Measurements from ENCODE around the gene BCR. TPM values are rescaled to one million over a fixed set of nuclear protein-coding genes. Genes with fewer than 3 reads are reported as not detected.
A peak's percentile ranks its signal among the peaks of the same experiment; 100 is the strongest.

Gene BCR
- total and polyA plus RNA-seq, 2 donors: 17.9 to 22.8 TPM

DNA sequence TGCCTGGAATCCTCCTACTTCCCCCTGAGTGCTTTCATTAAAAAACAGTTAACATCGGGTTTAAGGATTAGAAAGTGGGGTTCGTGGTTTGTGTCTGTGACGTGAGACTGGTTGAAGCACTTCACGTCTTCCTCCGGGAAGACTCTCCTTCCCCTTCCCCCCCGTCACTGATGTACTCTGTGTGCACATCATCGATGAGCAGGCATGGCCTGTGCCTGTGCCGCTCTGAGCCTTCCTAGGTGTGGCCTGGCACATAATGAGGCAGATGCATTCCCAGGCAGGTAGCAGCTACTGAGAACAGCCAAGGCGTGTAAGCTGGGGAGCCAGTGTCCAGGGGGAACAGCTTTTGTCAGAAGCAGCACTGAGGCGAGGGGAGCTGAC, 93.8 kb downstream of the BCR start:
- no peaks in the 10 kb centered on the region for H3K9me3 ChIP-seq (ENCODE audit: control insufficient read depth in 2 of 2, insufficient read depth in 1 of 2, low read length in 1 of 2)

DNA sequence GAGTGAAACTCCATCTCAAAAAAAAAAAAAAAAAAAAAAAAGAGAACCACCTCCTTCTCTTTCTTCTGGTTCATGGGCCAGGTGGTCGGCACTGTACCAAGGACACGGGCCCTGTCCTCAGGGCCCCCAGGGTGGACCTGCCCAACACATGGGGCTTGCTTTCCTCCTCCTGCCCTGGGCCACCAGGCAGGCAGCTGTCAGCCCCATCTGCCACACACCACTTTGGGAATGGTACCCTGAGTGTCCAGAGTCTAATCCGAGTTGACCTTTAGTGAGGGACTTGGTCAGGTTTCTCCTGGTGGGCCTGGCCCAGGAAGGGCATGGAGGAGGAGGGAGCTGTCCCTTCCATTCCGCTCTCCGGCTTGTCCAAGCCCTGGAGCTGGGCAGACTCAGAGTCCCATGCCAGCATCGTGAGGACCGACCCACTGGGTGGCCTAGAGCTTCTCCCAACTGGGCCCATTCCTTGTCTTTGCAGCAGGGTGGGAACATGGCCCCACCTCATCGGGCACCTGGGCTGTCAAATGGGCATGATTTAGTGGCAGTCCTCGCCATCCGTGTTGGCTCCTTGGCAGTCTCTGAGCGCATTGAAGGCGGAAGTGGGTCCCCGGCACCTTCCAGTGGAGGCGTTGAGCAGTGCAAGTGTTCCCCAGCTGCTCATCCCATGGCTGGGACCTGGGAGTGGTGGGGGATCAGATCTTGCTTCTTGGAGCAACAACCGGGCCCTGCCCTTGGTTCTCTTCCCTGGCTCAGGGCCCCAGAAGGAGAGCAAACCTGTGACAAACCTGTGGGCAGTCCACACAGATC, 94.8 kb downstream of the BCR start:
- Histone ChIP-seq H3K9me3 (ENCODE audit: control insufficient read depth in 2 of 2, insufficient read depth in 1 of 2, low read length in 1 of 2) (no peaks in the 10 kb centered on the region), H3K27me3 (ENCODE audit: control insufficient read depth in 2 of 2, insufficient read depth in 1 of 2, low read length in 1 of 2) (no peaks in the 10 kb centered on the region), H3K27ac (ENCODE audit: low read depth in 1 of 2, low read length in 1 of 2) (no peak overlapping the region), H3K4me1 (ENCODE audit: control insufficient read depth in 2 of 2, insufficient read depth in 2 of 2, low read length in 2 of 2) (peaks cover 0 to 14% of the 10 kb centered on the region in 2 donors), H3K4me3 (ENCODE audit: low read length in 2 of 2) (no peak overlapping the region), H3K36me3 (ENCODE audit: control insufficient read depth in 2 of 2, insufficient read depth in 2 of 2, low read length in 1 of 2) (peaks cover 76 to 77% of the 10 kb centered on the region in 2 donors)
- WGBS: 97% methylated on average over 15 of the region's 15 CpGs
- no peak for DNase-seq (ENCODE audit: low read depth in 6 of 9, low spot score in 9 of 9)

More for the DNA sequence above, 93.8 kb downstream of the BCR start:
- Histone ChIP-seq H3K27ac (ENCODE audit: low read depth in 1 of 2, low read length in 1 of 2) (no peak overlapping the region), H3K4me1 (ENCODE audit: control insufficient read depth in 2 of 2, insufficient read depth in 2 of 2, low read length in 2 of 2) (peaks cover 0 to 22% of the 10 kb centered on the region in 2 donors), H3K36me3 (ENCODE audit: control insufficient read depth in 2 of 2, insufficient read depth in 2 of 2, low read length in 1 of 2) (peaks cover 73 to 74% of the 10 kb centered on the region in 2 donors), H3K4me3 (ENCODE audit: low read length in 2 of 2) (no peak overlapping the region), H3K27me3 (ENCODE audit: control insufficient read depth in 2 of 2, insufficient read depth in 1 of 2, low read length in 1 of 2) (no peaks in the 10 kb centered on the region)
- 94% methylated on average over 10 of the region's 10 CpGs for WGBS
- DNase-seq (ENCODE audit: low read depth in 6 of 9, low spot score in 9 of 9): no peak

DNA sequence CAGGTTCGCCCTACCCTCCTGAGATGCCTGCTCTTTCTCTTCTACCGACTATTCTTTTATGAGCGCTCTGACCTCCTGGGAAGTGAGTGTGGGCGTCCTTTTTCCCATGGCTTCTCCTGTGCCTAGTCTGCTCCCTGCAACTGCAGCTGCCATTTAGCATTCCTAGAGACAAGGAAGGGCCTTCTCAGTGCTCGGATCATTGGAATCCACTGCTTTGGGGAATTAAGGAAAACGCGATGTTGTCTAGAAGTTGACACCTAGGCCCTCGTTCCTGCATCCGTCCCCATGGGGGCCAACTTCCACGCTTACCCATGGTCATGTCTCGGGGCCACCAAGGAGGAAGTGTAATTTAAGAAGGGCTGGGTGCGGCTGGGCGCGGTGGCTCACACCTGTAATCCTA, 95.4 kb downstream of the BCR start:
- H3K9me3 ChIP-seq (ENCODE audit: control insufficient read depth in 2 of 2, insufficient read depth in 1 of 2, low read length in 1 of 2): no peaks in the 10 kb centered on the region
- WGBS: 98% methylated on average over 14 of the region's 14 CpGs
- H3K36me3 ChIP-seq (ENCODE audit: control insufficient read depth in 2 of 2, insufficient read depth in 2 of 2, low read length in 1 of 2): peaks cover 77 to 82% of the 10 kb centered on the region in 2 donors
- no peaks in the 10 kb centered on the region for H3K27me3 ChIP-seq (ENCODE audit: control insufficient read depth in 2 of 2, insufficient read depth in 1 of 2, low read length in 1 of 2)
- no peak overlapping the region for H3K4me3 ChIP-seq (ENCODE audit: low read length in 2 of 2)
- H3K4me1 ChIP-seq (ENCODE audit: control insufficient read depth in 2 of 2, insufficient read depth in 2 of 2, low read length in 2 of 2): peaks cover 0 to 7% of the 10 kb centered on the region in 2 donors
- DNase-seq (ENCODE audit: low read depth in 6 of 9, low spot score in 9 of 9): no peak
- H3K27ac ChIP-seq (ENCODE audit: low read depth in 1 of 2, low read length in 1 of 2): no peak overlapping the region

DNA sequence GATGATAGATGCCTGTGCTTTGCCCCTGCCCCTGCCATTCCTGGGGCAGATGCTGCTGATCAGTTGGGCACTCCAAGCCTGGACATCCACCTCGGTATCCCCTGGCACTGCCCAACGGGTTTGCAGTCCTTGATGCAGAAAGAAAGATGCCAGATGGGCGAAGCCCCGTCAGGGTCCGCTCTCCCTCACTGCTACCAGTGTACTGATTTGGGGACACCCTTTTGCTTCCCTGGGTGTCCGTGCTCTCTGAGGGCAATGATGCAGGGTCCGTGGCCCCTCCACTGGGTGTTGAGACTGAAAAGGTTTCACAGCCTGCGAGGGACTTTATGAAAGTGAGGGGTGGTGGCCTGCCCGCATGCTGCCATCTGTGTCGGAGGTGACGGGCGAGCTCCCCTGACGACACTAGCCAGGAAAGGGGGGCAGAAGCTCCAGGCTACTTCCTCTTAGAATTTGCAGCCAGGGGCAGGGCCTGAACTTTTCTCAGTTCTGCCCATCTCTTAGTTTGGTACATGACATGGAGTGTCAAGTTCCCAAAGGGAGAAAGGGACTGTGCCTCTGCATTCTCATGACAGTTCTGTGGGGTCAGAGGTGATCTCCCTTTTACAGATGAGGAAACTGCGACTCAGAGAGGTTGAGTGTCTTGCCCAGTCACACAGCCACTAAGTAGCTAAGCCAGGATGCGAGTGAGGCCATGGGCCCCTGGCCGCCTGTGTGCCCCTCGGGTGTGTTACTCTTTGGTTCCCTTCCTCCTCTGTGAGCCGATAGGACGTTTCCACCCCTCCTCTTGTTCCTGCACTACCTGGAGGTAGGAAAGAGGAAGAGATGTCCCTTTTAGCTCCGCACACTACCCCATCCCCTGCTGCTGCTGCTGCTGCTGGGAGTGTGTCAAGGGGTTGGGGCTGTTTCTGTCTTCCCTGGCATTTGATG, 96.6 kb downstream of the BCR start:
- Histone ChIP-seq H3K27me3 (ENCODE audit: control insufficient read depth in 2 of 2, insufficient read depth in 1 of 2, low read length in 1 of 2) (no peaks in the 10 kb centered on the region), H3K4me3 (ENCODE audit: low read length in 2 of 2) (no peak overlapping the region), H3K36me3 (ENCODE audit: control insufficient read depth in 2 of 2, insufficient read depth in 2 of 2, low read length in 1 of 2) (peaks cover 78 to 81% of the 10 kb centered on the region in 2 donors), H3K27ac (ENCODE audit: low read depth in 1 of 2, low read length in 1 of 2) (no peak overlapping the region), H3K9me3 (ENCODE audit: control insufficient read depth in 2 of 2, insufficient read depth in 1 of 2, low read length in 1 of 2) (peaks cover 0 to 1% of the 10 kb centered on the region in 2 donors), H3K4me1 (ENCODE audit: control insufficient read depth in 2 of 2, insufficient read depth in 2 of 2, low read length in 2 of 2) (peaks cover 0 to 10% of the 10 kb centered on the region in 2 donors)
- 95% methylated on average over 20 of the region's 20 CpGs for WGBS
- DNase-seq (ENCODE audit: low read depth in 6 of 9, low spot score in 9 of 9): no peak

DNA sequence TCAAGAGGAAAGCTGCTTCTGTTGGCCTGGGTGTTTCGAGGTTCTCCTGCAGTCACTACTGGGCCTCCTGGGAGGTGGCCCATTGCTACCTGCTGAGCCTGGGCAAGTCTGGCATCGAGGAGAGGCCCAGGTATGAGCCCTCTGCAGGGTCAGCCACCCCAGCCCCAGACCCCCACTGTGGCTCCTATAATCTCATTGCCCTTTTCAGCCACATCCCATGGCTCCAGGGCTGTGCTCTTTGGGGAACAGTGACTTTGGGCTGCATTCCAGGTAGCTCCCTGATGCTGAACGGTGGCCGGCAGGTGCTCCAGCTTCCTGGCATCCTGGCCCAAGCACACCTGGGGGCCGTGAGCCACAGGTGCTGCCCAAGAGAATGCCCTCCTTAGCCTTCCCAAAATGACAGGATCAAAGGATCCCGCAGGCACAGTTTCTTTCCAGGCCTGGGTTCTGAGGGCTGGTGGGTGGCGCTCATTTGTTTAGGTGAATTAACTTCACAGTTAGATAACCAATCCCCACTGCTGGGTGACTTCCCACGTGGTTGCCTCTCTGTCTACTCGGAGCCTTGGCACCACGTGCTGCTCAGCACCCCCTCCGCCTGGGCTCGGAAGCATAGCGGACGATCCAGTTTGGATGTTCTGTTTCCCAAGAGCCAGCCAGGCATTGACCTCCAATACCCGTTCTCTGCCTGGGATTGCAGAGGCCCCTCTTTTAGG, 97.4 kb downstream of the BCR start:
- no peaks in the 10 kb centered on the region for H3K27me3 ChIP-seq (ENCODE audit: control insufficient read depth in 2 of 2, insufficient read depth in 1 of 2, low read length in 1 of 2)
- DNase-seq (ENCODE audit: low read depth in 6 of 9, low spot score in 9 of 9): no peak
- peaks cover 0 to 13% of the 10 kb centered on the region in 2 donors for H3K4me1 ChIP-seq (ENCODE audit: control insufficient read depth in 2 of 2, insufficient read depth in 2 of 2, low read length in 2 of 2)
- H3K27ac ChIP-seq (ENCODE audit: low read depth in 1 of 2, low read length in 1 of 2): no peak overlapping the region
- H3K4me3 ChIP-seq (ENCODE audit: low read length in 2 of 2): no peak overlapping the region
- peaks cover 0 to 4% of the 10 kb centered on the region in 2 donors for H3K9me3 ChIP-seq (ENCODE audit: control insufficient read depth in 2 of 2, insufficient read depth in 1 of 2, low read length in 1 of 2)
- peaks cover 76 to 79% of the 10 kb centered on the region in 2 donors for H3K36me3 ChIP-seq (ENCODE audit: control insufficient read depth in 2 of 2, insufficient read depth in 2 of 2, low read length in 1 of 2)
- 94% methylated on average over 15 of the region's 15 CpGs for WGBS

DNA sequence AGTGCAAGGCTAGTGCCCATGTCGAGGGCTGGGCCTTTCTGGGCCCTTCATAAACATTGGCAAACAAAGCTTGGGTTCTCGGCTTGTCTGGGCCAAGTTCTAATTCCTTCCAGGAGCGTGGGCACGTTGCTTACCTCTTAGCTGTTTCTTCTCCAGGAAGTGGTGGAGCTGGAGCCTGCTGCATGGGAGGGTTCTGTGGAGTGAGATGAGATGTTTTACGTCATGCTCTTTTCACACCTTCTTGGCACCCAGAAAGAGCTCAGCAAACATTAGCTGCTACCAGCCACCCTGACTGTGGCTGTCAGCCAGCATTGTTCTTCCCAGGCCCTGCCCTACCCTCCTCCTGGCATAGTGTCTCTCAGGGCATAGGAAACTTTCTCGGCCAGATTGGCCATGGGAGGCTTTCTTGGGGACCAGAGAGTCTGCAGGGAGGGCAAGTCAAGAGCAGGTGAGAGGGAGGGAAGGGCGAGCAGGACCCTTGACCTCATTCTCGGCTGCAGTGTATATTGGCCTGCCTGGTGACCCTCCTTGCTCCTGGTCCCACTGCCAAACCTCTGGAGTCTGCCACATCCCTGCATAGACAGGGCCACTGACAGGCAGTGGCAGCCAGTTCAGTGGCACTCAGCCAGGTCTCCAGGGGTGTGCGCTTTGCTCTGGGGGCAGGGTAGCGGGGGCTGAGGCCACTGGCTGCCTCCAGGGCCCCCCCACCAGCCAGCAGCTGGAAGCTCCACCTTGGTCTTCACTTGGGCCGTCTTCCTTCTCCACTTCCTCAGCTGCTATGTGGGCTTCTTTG, 98.8 kb downstream of the BCR start:
- H3K27me3 ChIP-seq (ENCODE audit: control insufficient read depth in 2 of 2, insufficient read depth in 1 of 2, low read length in 1 of 2): no peaks in the 10 kb centered on the region
- H3K9me3 ChIP-seq (ENCODE audit: control insufficient read depth in 2 of 2, insufficient read depth in 1 of 2, low read length in 1 of 2): peaks cover 0 to 4% of the 10 kb centered on the region in 2 donors
- no peak overlapping the region for H3K4me3 ChIP-seq (ENCODE audit: low read length in 2 of 2)
- peaks cover 0 to 13% of the 10 kb centered on the region in 2 donors for H3K4me1 ChIP-seq (ENCODE audit: control insufficient read depth in 2 of 2, insufficient read depth in 2 of 2, low read length in 2 of 2)
- DNase-seq (ENCODE audit: low read depth in 6 of 9, low spot score in 9 of 9): no peak
- peak overlapping the region in 1 of 2 donors; percentile 20 for H3K27ac ChIP-seq (ENCODE audit: low read depth in 1 of 2, low read length in 1 of 2)
- peaks cover 75 to 79% of the 10 kb centered on the region in 2 donors for H3K36me3 ChIP-seq (ENCODE audit: control insufficient read depth in 2 of 2, insufficient read depth in 2 of 2, low read length in 1 of 2)
- WGBS: 90% methylated on average over 11 of the region's 11 CpGs

DNA sequence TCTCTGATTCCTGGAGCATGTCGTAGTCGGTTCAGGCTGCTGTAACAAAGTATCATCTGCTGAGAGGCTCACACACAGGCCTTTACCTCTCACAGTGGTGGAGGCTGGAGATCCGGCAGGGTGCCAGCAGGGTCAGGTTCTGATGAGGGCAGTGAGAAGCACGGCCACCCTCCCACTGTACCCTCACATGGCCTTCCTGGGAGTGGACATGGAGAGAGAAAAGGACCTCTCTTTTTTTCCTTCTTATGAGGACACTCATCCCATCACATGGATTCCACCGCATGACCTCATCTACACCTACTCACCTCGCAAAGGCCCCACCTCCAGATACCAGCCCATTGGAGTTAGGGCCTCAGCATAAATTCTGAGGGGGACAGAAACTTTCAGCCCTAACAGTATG, 99.5 kb downstream of the BCR start:
- no peak for DNase-seq (ENCODE audit: low read depth in 6 of 9, low spot score in 9 of 9)
- Histone ChIP-seq H3K9me3 (ENCODE audit: control insufficient read depth in 2 of 2, insufficient read depth in 1 of 2, low read length in 1 of 2) (peaks cover 0 to 4% of the 10 kb centered on the region in 2 donors), H3K27ac (ENCODE audit: low read depth in 1 of 2, low read length in 1 of 2) (no peak overlapping the region), H3K27me3 (ENCODE audit: control insufficient read depth in 2 of 2, insufficient read depth in 1 of 2, low read length in 1 of 2) (no peaks in the 10 kb centered on the region), H3K4me1 (ENCODE audit: control insufficient read depth in 2 of 2, insufficient read depth in 2 of 2, low read length in 2 of 2) (peaks cover 0 to 13% of the 10 kb centered on the region in 2 donors), H3K36me3 (ENCODE audit: control insufficient read depth in 2 of 2, insufficient read depth in 2 of 2, low read length in 1 of 2) (peaks cover 76 to 79% of the 10 kb centered on the region in 2 donors), H3K4me3 (ENCODE audit: low read length in 2 of 2) (no peak overlapping the region)
- 94% methylated on average over 6 of the region's 6 CpGs for WGBS

DNA sequence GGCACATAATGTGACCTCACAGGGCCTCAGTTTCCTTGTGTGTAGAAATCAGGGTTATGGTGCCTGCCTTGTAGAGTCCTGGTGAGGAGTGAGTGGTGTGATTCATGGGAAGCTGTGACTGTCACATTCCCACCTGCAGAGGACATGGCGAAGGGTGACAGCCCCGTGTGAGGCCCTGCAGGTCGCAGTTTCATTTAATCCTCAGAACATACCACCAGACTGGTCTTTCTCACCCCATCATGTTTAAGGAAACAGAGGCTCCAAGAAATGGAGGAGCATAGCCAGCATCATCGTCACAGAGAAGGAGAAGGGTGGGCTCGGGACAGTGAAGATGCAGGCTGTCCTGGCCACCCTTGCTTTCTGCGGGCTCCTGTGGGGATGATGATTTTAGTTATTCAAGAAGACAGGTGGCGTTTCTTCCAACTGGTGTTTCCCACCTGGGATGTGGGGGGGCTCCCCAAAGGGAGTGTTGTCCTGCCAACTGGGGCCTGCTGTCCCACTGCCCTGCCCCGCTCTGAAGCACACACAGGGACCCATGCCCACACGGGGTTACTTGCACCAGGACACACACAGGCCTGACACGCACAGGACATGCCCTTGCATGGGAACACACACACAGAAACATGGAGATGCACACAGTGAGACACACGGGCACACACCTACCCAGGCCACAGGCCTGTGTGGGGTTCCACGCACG, 100.2 kb downstream of the BCR start:
- no peaks in the 10 kb centered on the region for H3K27me3 ChIP-seq (ENCODE audit: control insufficient read depth in 2 of 2, insufficient read depth in 1 of 2, low read length in 1 of 2)
- H3K4me1 ChIP-seq (ENCODE audit: control insufficient read depth in 2 of 2, insufficient read depth in 2 of 2, low read length in 2 of 2): peaks cover 0 to 13% of the 10 kb centered on the region in 2 donors
- H3K4me3 ChIP-seq (ENCODE audit: low read length in 2 of 2): no peak overlapping the region
- no peak overlapping the region for H3K27ac ChIP-seq (ENCODE audit: low read depth in 1 of 2, low read length in 1 of 2)
- H3K36me3 ChIP-seq (ENCODE audit: control insufficient read depth in 2 of 2, insufficient read depth in 2 of 2, low read length in 1 of 2): peaks cover 74 to 79% of the 10 kb centered on the region in 2 donors
- H3K9me3 ChIP-seq (ENCODE audit: control insufficient read depth in 2 of 2, insufficient read depth in 1 of 2, low read length in 1 of 2): peaks cover 0 to 4% of the 10 kb centered on the region in 2 donors
- 96% methylated on average over 13 of the region's 13 CpGs for WGBS
- DNase-seq (ENCODE audit: low read depth in 6 of 9, low spot score in 9 of 9): no peak
